HG03521 (cell line): ENCODE results near the gene TNS3.
A peak's percentile ranks its signal among the peaks of the same experiment; 100 is the strongest.

ENCODE experiments used
- ATAC-seq: cut with Tn5 transposase; IDR thresholded peaks from one replicate; pipeline ENCODE4 v1.9.1; 2021; ENCODE audit warnings: mild to moderate bottlenecking, moderate library complexity; ENCODE audit not compliant: unreplicated experiment

Gene TNS3

DNA sequence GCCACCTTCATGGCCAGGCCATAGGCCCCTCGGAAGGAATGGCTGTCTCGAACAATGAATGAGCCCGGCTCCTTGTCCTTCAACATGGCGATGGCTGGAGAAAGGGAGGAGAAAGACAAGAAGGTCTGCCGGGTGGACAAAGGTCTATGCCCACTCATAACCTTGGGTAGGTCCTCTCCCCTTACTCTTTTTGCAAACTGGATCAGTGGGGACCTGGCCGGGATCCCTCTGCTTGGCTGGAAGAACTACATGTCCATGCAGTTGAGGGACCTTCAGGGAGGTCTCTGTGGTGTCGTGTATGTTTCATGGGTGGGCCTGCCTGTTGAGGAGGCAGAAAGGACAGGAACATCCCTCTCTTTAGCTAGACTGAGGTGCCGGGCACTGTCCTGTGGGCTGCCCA lies 284.8 kb downstream of the TNS3 start:
- no peak for ATAC-seq

DNA sequence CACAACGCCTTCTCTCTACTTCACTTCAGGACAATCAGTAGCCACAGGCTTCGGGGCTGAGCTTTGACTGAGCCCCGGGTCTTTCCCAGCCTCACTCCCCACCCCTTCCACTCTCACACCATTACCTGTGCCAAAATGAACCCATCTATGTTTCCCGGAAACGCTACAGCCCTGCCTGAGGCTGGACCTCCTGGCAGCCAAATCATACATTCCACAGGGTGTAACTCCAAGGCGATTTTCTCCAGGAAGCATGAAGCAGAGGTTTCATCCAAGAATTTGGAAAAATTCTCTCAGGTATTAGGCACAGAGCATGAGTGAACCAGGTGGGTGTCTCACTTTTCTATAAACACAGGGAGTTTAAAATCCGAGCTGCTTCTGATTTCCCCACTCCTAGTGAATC lies 286.3 kb downstream of the TNS3 start:
- ATAC-seq, result no peak

DNA sequence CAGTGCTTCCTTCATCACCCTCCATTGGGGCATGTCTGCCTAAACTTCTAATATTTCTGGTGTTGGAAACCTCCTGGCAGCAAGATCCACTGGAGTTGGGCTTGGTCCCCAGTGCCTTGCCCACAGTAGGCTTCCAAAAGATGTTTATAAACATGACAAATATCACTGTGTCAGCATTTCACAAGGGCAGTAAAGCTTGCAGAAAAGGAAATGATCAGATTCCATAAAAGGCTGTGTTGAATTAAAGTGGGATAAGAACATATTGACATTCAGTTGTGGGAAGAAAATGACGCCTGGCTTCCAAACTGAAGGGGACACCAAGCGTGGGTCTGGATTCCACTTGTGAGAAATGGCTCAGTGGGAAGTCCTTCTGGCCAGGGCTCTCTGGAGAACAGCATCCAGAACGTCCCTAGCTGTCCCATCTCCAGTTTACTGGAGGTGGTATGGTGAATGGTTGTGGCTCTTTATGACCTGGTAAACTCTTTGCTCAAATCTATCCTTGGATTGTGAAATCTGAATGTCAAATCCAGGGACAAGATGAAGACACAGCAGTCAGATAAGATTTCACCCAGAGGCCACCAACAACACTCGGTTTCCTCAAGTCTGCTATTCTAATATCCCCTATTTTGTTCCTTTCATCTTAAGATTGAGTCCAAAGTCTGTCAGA lies 287.2 kb downstream of the TNS3 start:
- no peak for ATAC-seq

DNA sequence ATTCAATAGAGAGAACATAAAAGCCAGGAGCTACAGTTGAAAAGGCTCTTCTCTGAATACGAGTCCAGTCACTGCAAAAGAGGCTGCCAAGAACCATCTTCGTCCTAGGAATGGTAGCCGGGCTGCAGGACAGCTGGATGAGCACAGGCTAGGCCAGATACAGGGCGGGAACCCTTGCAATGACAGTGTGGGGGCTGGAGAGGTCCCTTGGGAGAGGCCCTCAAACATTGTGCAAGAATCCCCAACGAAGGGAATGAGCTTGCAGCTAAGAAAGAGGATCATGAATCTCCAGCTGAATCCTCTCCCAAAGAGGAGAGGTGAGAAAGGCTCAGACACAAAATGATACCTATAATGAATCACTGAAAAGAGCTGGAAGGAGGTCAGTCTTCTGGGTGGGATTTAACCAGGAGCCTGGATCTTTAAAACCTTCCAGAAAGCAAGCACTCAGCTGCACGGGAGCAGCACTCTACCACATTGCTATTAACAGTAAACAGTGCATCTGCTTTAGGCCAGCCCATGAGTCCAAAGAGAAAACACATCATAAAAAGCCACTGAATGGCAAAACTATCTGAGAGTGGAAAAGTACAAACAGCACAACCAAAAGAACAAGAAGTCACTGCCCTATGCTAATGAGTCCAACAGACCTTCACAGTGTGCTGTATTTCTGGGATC lies 287.9 kb downstream of the TNS3 start:
- ATAC-seq, result no peak

DNA sequence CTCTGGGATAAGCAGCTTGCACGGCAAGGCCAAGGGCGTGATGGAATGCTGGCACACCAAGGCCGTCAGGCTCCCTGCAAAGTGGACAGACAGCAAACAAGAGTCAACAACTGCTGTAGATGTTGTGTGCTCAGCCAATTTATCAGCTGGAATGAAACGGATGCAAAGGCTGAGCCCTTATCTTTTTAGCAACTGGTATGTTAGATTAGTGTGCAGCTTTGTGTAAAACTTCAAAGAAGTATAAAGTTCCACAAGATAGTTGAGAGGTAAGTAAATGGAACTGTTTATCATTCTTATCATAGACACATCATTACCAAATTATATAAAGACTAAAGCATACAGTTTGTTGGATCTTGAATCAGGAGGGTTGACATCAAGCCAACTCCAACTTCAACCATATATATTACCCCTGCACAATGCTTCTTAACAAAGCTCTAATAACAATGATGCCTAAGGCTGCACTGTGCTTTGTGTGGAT lies 289.0 kb downstream of the TNS3 start:
- ATAC-seq, result no peak

DNA sequence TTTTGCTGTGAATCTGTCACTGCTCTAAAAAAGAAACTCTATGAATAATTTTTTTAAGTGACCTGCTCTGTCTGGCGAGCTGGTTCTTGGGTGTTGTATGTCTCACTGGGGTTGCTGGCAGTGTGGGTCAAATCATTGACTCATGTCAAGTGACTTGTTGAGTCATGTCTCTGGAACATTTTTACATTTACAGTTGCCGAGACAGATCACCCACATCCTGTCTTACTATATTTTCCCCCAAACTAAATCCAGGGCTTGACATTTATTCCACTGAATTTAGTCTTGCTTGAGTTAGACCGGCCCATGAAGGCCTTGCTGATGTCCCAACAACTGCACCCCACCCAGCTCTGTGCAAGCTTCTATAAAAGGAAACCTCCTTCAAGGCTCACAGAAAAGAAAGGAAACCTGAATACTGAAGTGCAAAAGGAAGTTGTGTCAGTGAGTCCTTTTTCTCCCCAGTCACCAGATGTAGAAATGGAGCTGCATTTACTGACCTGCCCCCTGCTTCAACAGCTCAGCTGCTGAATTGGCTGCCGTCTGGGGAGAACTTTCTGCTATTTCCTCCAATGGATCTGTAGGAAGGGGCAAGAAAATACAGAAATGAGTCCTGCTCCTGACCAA lies 290.3 kb downstream of the TNS3 start:
- ATAC-seq, result peak; percentile 82

DNA sequence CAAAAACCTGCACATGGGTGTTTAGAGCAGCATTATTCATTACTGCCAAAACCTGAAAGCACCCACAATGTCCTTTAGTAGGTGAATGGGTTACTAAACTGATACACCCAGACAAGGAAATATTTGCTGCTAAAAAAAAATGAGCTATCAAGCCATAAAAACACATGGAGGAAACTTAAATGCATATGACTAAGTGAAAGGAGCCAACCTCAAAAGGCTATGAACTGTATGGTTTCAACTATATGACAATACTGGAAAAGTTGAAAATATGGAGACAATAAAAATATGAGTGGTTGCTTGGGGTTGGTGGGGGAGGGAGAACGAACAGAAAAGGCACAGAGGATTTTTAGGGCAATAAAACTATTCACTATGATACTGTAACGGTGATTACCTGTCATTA lies 291.0 kb downstream of the TNS3 start:
- ATAC-seq, result no peak

DNA sequence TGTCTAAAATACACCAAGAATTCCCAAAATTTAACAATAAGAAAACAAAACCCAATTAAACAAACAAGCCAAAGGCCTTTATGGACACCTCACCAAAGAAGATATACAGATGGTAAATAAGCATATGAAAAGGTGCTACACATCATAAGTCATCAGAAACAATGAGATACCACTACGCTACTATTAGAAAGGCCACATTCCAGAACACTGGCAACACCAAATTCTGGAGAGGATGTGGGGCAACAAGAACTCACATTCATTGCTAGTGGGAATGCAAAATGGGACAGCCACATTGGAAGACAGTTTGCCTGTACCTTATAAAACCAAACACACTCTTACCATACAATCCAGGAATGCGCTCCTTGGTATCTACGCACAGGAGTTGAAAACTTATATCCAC lies 291.4 kb downstream of the TNS3 start:
- no peak for ATAC-seq

DNA sequence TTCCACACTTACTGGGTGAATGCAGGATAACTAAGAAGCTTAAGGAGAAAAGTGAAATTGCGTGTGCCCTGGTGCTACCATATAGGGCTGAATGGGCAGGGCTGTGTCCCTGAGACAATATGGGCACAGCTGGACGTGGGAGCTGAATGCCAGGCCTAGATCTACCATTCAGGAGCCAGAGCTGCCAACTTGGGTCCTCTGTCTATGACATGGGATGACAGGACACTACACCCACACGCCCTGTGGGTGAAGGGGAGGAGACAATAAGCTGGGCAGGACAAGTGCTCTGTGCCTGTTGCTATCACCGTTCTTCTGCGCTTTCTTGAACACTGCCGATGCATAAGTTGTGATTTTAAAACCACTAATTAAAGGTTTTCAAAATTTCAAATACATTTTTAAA lies 293.9 kb downstream of the TNS3 start:
- ATAC-seq, result no peak

DNA sequence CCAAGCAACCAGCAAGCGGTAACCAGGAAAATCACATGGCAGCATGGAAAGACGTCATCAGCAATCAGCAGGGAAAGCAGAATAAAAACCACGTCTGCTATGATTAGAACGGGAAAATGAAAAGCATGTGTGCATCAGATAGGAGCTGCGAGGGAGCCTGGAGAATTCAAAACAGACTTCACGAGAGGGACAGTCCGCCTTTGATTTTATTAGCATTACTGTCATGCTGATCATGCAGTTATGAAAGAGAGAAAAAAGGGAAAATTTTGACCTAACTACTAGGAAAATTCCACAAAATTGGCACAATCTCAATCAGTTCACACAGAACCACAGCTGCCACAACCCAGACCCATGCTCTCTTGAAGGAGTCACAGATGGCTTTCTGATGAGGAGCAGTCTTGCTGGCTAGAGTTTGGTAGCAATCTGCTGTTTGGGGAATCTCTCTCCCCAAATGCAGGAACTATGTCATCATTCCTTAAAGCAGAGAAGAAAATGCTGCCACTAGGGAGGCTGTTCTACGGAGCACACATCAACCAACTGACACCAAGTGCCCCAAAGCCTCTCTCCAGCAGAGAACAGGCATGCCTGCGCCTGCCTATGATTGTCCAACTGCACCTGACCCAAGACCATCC lies 295.9 kb downstream of the TNS3 start:
- ATAC-seq, result no peak

DNA sequence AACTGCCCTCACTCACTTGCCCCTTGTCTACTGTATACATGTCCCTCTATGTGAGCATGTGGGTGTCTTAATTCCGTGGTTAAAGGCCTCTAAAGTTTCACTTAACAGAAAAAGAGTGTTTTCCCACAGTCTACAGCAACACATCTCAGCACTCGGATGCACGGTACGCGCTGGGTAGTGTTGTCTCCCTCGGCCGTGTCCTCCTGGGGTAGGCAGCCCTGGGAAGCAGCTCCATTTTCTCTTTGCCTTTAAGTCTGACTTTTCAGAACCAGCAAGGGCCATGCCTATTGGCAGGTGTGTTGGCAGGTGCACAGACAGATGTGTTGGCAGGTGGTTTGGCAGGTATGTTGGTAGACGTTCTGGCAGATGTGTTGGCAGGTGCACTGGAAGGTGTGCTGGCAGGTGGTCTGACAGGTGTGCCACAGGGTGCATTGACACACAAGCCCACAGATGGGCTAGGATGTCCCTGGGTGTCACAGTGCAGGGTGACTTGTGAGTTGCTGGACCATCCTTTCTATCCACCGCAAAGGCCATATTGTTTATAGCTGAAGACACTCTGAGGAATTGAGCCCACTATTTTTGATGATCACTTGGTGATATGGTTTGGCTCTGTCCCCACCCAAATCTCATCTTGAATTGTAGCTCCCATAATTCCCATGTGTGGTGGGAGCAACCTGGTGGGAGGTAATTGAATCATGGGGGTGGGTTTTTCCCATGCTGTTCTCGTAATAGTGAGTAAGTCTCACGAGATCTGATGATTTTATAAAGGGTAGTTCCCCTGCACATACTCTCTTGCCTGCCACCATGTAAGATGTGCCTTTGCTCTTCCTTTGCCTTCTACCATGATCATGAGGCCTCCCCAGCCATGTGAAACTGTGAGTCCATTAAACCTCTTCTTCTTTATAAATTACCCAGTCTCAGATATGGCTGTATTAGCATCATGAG lies 296.9 kb downstream of the TNS3 start:
- ATAC-seq, result no peak

DNA sequence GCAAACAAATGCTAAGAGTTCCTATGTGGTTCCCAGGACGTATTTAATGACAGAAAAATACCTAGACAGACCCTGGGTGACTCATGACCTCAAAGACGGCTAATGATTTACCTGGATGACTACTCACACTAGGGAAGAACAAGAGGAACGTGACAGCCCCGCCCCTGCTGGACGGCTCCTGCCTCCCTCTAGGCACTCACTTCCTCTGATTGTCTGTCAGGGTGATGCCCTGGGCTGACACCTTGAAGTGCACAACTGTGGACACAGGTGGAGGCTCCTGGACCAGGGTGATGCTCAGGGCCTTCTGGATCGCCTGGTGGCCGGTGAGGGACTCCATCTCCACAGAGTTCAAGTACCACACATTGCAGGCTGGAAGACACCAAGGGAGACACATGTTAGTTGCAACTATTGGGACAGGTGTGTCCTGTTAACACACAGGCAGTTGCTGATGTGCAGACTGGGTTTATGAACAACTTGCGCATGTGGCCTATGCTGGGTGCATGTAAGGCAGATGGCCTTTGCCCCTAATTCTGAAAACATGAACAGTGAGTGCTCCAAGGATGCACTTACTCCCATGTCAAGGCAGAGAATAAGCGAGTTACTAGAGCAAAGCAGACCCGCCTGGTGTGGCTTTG lies 298.3 kb downstream of the TNS3 start:
- no peak for ATAC-seq

DNA sequence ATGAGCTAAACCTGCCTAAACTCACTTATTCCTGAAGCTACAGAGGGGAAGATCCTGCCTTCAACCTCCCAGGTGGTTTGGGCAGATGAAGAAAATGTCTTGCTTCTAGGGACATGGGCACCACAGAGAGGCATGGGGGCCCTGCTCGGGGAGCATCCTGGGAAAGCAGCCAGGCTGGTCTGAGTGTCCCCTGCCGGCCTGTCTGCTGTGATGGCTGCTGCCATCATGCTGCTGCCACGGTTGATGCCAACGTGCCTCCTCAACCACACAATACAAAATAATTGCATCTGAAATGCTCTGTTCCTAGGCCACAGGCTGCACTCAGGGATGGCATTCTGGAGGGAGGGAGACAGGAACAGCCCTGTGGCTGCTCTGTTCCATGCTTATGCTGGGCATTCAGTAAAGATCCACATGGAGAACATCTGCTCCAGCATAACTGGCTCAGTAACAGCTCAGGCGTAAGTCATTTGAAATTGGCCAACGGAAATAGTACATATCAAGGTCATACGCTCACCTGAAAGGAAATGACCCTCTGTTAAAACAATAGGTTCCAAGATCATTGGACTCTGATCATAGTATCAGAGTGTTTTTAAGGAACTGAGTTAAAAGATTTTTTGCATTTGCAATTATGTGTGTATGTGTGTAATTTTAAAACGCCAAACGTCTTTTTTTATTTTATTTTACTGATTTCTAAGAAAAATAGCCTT lies 299.0 kb downstream of the TNS3 start:
- no peak for ATAC-seq

DNA sequence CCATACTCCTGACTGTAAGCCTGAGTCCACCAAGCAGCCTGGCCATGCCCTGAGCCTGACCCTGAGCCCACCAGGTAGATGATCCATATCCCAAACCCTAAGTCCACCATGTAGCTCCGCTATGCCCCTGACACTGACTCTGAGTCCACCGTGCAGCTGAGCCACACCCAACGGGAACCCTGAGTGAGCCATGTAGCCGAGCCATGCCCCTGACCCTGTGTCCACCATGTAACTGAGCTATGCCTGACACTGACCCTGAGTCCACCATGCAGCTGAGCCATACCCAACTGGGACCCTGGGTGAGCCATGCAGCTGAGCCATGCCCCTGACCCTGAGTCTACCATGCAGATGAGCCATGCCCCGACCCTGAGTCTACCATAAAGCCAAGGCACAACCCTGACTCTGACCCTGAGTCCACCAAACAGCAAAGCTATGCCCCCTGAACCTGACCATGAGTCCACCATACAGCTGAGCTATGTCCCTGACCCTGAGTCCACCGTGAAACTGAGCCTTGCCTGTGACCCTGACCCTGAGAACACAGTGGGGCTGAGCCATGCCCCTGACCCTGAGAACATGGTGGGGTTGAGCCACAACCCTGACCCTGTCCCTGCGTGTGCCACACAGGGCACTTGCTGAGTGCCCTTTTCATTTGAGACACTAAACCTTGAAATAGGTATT lies 299.8 kb downstream of the TNS3 start:
- ATAC-seq, result no peak

DNA sequence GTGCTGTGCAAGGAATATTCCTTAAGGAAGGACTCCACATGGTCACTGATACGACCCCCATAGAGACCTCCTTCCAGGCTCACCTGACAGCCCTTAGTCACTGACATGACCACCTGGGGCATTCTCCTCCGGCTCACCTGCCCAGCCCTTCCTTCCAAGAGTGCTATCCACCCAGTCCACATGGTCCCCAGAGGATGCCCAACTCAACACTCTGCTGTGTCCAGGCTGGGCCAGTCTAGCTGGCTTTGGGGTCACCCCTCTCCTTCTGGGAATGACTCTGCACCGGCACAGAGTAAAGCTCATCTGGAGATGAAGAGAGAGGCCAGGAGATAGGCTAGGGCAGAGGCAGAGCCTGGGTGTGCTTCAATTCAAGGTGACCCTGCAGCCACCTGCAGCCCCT lies 300.8 kb downstream of the TNS3 start:
- no peak for ATAC-seq

DNA sequence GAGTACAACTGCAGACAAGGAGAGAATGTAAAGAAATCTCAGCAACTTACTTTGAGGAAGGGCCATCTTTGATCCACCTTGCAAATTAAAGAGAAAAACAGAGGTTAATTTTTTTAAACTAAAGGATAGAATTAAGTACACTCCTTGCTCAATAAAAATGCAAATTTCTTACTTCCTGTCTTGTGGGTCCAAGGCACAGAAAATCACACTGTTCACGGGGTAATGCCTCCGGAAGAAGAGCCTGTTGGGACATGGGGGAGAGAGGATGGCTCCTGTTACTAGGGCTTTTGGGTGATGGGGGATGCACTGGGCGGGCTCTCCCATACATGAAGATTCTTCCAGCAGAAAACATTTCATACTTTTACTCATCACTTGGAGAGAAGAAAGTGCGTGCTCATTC lies 301.8 kb downstream of the TNS3 start:
- ATAC-seq, result no peak

DNA sequence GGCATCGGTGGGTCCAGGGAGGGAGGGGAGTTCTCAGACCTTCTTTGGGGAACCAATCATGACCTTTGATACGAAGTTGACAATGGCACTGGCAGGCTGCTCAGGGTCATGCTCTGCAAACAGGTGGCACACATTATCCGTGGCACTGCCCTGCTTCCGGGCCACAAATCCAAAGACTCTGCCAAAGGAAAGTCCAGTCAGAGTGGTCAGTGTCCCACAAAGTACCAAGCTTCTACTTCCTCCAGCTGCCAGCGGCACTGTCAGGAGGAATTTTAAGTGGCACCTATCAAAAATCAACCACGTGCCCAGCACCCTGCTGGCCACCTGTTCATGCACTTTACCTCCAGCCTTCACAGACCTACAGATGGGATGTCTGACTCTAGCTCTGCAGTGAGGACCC lies 303.9 kb downstream of the TNS3 start:
- ATAC-seq, result no peak

DNA sequence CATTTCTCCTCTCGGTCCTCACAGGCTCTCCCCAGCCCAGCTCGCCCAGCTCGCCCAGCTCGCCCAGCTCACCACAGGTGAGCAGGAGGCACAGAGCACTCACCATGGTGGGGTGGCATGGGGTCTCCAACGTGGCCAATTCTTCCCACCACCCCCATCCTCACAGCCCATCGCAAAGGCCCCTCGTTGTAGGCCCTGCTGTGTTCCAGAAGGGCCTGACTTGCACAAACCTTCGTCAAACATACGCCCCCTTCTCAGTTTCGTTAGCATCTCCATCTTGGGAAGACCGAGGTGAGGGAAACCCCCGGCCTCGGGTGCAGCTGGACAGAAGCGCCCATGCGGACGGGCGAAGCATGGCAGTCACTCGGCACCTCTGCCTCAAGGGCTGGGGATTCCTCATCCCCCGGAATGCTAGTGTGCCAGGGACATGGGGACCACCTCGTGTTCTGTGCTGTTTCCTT lies 304.6 kb downstream of the TNS3 start:
- ATAC-seq, result no peak
